K562 (cell line): ENCODE data around the gene PDE3A. TPM values are rescaled to one million over a fixed set of nuclear protein-coding genes. Genes with fewer than 3 reads are reported as not detected.

Experiments
- CBFA2T3 ChIP-seq: fragments of 450-650 bp; IDR thresholded peaks from 2 replicates; pipeline ENCODE4 v1.6.1; 2017
- GATAD2B ChIP-seq: fragments of 450-650 bp; IDR thresholded peaks from 2 replicates; pipeline ENCODE4 v1.6.1; 2017; ENCODE audit warnings: mild to moderate bottlenecking, borderline replicate concordance
- PHB2 ChIP-seq: fragments of 450-650 bp; IDR thresholded peaks from 2 replicates; pipeline ENCODE4 v1.6.1; 2017; ENCODE audit warnings: low read depth
- SMARCC2 ChIP-seq: fragments of 450-650 bp; IDR thresholded peaks from 2 replicates; pipeline ENCODE4 v1.6.1; 2017; ENCODE audit warnings: antibody characterized with exemption, moderate library complexity, mild to moderate bottlenecking, low read depth
- TCF3 ChIP-seq: sonication (generic); formaldehyde crosslinking; IDR thresholded peaks from 2 replicates; pipeline ENCODE4 v1.4.0; 2020; ENCODE audit warnings: mild to moderate bottlenecking, missing genetic modification reagents
- TSC22D4 ChIP-seq: fragments of 450-650 bp; IDR thresholded peaks from 2 replicates; pipeline ENCODE4 v1.6.1; 2016; ENCODE audit warnings: missing genetic modification characterization, missing biosample characterization, control low read depth
- U2AF1 ChIP-seq: fragments of 200-400 bp; formaldehyde crosslinking; optimal IDR thresholded peaks from 2 replicates; pipeline ENCODE3; 2017; ENCODE audit warnings: mild to moderate bottlenecking, low read depth, low read length, moderate library complexity
- XRCC5 ChIP-seq: fragments of 200-400 bp; formaldehyde crosslinking; IDR thresholded peaks from 2 replicates; pipeline ENCODE4 v1.6.1; 2017; ENCODE audit warnings: low read depth, mild to moderate bottlenecking, low read length
- polyA plus RNA-seq, 8 experiments: library from polyadenylated mRNA; depleted of rRNA in 4 of 8; stranded (reverse) in 5 of 8; unstranded in 3 of 8; fragments of >200 nt; fragmentation: Nextera tagmentation in 2 of 8; fragmentation: Illumina TruSeq in 1 of 8; extraction: Ambion mirVana in 2 of 8; extraction: Trizol in 1 of 8; gene quantifications; 2 replicates each; pipeline versions ENCODE4 v1.2.1 to v1.2.3, GENCODE V29; 2011 to 2014; ENCODE audit warnings: inconsistent platforms in 1 of 8, missing spikeins in 1 of 8
- total RNA-seq, 7 experiments: library from RNA; depleted of rRNA in 6 of 7; stranded (reverse); fragments of >200 nt in 6 of 7; fragmentation: Illumina TruSeq in 2 of 7; extraction: Trizol in 2 of 7; gene quantifications; 2 replicates each; pipeline versions ENCODE4 v1.2.1 to v1.2.3, GENCODE V29; 2011 to 2021; ENCODE audit warnings: low replicate concordance in 1 of 7
- TF ChIP-seq, protein P1 (sequence below), 2 experiments: fragments of 450-650 bp; formaldehyde crosslinking in 1 of 2; IDR thresholded peaks; 2 replicates each; pipeline versions ENCODE4 v1.4.0 to v1.6.1; 2014 to 2020; ENCODE audit warnings: mild to moderate bottlenecking in 2 of 2, borderline replicate concordance in 1 of 2, low read depth in 1 of 2
- TF ChIP-seq, protein P2 (sequence below): sonication (generic); formaldehyde crosslinking; IDR thresholded peaks from 2 replicates; pipeline ENCODE4 v1.9.0; 2022; ENCODE audit warnings: mild to moderate bottlenecking, missing genetic modification reagents
- TF ChIP-seq, protein P3 (sequence below): conservative IDR thresholded peaks from 2 replicates; pipeline ENCODE4 v1.6.1; 2011; ENCODE audit warnings: low read depth, mild to moderate bottlenecking, low read length; ENCODE audit not compliant: control insufficient read depth

Gene PDE3A
- total and polyA plus RNA-seq, 9 of the 15 experiments (the other 6 are each of a cell fraction or from before 2014, with no cell fraction given) = 0.02 TPM; not detected in 8

DNA sequence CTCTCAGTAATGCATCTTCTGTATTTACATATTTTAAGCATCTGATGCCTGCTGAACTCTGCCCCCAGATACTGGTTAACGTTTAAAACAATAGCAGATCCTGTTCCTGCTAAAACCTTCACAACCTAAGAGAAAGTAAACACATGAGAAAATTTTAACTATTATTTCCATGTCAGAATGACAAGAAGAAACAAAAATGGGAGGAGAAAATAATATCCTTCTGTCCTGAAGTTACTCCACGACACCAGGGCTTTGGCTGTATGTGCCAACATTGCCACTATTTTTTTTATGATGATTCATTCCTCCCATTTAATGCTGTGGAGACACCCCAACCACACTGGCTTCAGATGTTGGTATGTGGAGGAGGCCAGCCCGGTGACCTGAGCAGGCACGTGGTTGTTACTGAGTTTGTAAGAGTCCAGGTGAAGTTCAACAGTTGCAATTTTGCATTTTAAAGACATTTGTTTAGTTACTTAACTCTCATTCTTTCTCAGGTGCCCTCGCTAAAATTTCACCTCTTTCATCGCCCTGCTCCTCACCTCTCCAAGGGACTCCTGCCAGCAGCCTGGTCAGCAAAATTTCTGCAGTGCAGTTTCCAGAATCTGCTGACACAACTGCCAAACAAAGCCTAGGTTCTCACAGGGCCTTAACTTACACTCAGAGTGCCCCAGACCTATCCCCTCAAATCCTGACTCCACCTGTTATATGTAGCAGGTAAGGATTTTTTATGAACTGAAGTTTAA lies 261.2 kb downstream of the PDE3A start (continued):
- TF ChIP-seq, protein P1, sequence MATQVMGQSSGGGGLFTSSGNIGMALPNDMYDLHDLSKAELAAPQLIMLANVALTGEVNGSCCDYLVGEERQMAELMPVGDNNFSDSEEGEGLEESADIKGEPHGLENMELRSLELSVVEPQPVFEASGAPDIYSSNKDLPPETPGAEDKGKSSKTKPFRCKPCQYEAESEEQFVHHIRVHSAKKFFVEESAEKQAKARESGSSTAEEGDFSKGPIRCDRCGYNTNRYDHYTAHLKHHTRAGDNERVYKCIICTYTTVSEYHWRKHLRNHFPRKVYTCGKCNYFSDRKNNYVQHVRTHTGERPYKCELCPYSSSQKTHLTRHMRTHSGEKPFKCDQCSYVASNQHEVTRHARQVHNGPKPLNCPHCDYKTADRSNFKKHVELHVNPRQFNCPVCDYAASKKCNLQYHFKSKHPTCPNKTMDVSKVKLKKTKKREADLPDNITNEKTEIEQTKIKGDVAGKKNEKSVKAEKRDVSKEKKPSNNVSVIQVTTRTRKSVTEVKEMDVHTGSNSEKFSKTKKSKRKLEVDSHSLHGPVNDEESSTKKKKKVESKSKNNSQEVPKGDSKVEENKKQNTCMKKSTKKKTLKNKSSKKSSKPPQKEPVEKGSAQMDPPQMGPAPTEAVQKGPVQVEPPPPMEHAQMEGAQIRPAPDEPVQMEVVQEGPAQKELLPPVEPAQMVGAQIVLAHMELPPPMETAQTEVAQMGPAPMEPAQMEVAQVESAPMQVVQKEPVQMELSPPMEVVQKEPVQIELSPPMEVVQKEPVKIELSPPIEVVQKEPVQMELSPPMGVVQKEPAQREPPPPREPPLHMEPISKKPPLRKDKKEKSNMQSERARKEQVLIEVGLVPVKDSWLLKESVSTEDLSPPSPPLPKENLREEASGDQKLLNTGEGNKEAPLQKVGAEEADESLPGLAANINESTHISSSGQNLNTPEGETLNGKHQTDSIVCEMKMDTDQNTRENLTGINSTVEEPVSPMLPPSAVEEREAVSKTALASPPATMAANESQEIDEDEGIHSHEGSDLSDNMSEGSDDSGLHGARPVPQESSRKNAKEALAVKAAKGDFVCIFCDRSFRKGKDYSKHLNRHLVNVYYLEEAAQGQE (IDR thresholded peaks at IDR 0.05; ENCODE audit: borderline replicate concordance) = no peak
- TF ChIP-seq, protein P1 (CRISPR knock-in tag; IDR thresholded peaks at IDR 0.05; ENCODE audit: low read depth) = no peak
- TF ChIP-seq TCF3 (no peak), U2AF1 (no peak), PHB2 (no peak), TSC22D4 (tag) (no peak), GATAD2B (no peak), CBFA2T3 (no peak), XRCC5 (no peak), SMARCC2 (no peak)
- TF ChIP-seq, protein P2, sequence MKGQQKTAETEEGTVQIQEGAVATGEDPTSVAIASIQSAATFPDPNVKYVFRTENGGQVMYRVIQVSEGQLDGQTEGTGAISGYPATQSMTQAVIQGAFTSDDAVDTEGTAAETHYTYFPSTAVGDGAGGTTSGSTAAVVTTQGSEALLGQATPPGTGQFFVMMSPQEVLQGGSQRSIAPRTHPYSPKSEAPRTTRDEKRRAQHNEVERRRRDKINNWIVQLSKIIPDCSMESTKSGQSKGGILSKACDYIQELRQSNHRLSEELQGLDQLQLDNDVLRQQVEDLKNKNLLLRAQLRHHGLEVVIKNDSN (CRISPR knock-in tag) = no peak
- TF ChIP-seq, protein P3, sequence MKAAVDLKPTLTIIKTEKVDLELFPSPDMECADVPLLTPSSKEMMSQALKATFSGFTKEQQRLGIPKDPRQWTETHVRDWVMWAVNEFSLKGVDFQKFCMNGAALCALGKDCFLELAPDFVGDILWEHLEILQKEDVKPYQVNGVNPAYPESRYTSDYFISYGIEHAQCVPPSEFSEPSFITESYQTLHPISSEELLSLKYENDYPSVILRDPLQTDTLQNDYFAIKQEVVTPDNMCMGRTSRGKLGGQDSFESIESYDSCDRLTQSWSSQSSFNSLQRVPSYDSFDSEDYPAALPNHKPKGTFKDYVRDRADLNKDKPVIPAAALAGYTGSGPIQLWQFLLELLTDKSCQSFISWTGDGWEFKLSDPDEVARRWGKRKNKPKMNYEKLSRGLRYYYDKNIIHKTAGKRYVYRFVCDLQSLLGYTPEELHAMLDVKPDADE = no peak
